Measurements from ENCODE around the gene LBHD1.
"Not testable (repeated sequence)": the region's sequence is repeated elsewhere in the genome, so short reads cannot be mapped to it uniquely, and the experiment has no call there.

LBHD1 gene

GRCh38 chr11:62650283-62650682 lies 21.8 kb downstream of the LBHD1 start:
- not testable (repeated sequence) for H3K9ac ChIP-seq (ENCODE audit: low read depth, low read length); H3K9me3 ChIP-seq (ENCODE audit: control insufficient read depth, insufficient read depth, low read length); H3K4me1 ChIP-seq (ENCODE audit: control insufficient read depth, insufficient read depth, low read length); H3K4me3 ChIP-seq (ENCODE audit: low read depth, low read length); H3K27me3 ChIP-seq (ENCODE audit: control insufficient read depth, insufficient read depth, low read length)
- H3K36me3 ChIP-seq (ENCODE audit: control insufficient read depth, insufficient read depth, low read length) = peaks cover 22% of the 10 kb centered on the region

GRCh38 chr11:62649486-62649885 lies 22.6 kb downstream of the LBHD1 start:
- Histone ChIP-seq H3K9ac (ENCODE audit: low read depth, low read length) (no peak overlapping the region), H3K4me1 (ENCODE audit: control insufficient read depth, insufficient read depth, low read length) (no peaks in the 10 kb centered on the region), H3K9me3 (ENCODE audit: control insufficient read depth, insufficient read depth, low read length) (no peaks in the 10 kb centered on the region), H3K4me3 (ENCODE audit: low read depth, low read length) (no peak overlapping the region), H3K27me3 (ENCODE audit: control insufficient read depth, insufficient read depth, low read length) (no peaks in the 10 kb centered on the region), H3K36me3 (ENCODE audit: control insufficient read depth, insufficient read depth, low read length) (peaks cover 26% of the 10 kb centered on the region)

- no peak overlapping the region for H3K4me3 ChIP-seq (ENCODE audit: low read depth, low read length)
- H3K9me3 ChIP-seq (ENCODE audit: control insufficient read depth, insufficient read depth, low read length) = no peaks in the 10 kb centered on the region
- peaks cover 29% of the 10 kb centered on the region for H3K36me3 ChIP-seq (ENCODE audit: control insufficient read depth, insufficient read depth, low read length)
- no peaks in the 10 kb centered on the region for H3K27me3 ChIP-seq (ENCODE audit: control insufficient read depth, insufficient read depth, low read length)
- H3K9ac ChIP-seq (ENCODE audit: low read depth, low read length) = no peak overlapping the region
- H3K4me1 ChIP-seq (ENCODE audit: control insufficient read depth, insufficient read depth, low read length) = no peaks in the 10 kb centered on the region
Observed at GRCh38 chr11:62648967-62649364, 23.1 kb downstream of the LBHD1 start.

GRCh38 chr11:62648185-62648966 lies 23.7 kb downstream of the LBHD1 start:
- Histone ChIP-seq H3K36me3 (ENCODE audit: control insufficient read depth, insufficient read depth, low read length) (peaks cover 29% of the 10 kb centered on the region), H3K27me3 (ENCODE audit: control insufficient read depth, insufficient read depth, low read length) (no peaks in the 10 kb centered on the region), H3K9me3 (ENCODE audit: control insufficient read depth, insufficient read depth, low read length) (no peaks in the 10 kb centered on the region), H3K4me1 (ENCODE audit: control insufficient read depth, insufficient read depth, low read length) (no peaks in the 10 kb centered on the region), H3K9ac (ENCODE audit: low read depth, low read length) (no peak overlapping the region), H3K4me3 (ENCODE audit: low read depth, low read length) (no peak overlapping the region)

- Histone ChIP-seq H3K36me3 (ENCODE audit: control insufficient read depth, insufficient read depth, low read length) (peaks cover 32% of the 10 kb centered on the region), H3K4me3 (ENCODE audit: low read depth, low read length) (no peak overlapping the region), H3K9ac (ENCODE audit: low read depth, low read length) (no peak overlapping the region), H3K4me1 (ENCODE audit: control insufficient read depth, insufficient read depth, low read length) (no peaks in the 10 kb centered on the region), H3K9me3 (ENCODE audit: control insufficient read depth, insufficient read depth, low read length) (no peaks in the 10 kb centered on the region), H3K27me3 (ENCODE audit: control insufficient read depth, insufficient read depth, low read length) (no peaks in the 10 kb centered on the region)
Observed at GRCh38 chr11:62647609-62648005, 24.5 kb downstream of the LBHD1 start.

GRCh38 chr11:62646825-62647608 lies 25.1 kb downstream of the LBHD1 start:
- H3K9me3 ChIP-seq (ENCODE audit: control insufficient read depth, insufficient read depth, low read length) = no peaks in the 10 kb centered on the region
- H3K9ac ChIP-seq (ENCODE audit: low read depth, low read length) = no peak overlapping the region
- no peaks in the 10 kb centered on the region for H3K27me3 ChIP-seq (ENCODE audit: control insufficient read depth, insufficient read depth, low read length)
- H3K4me1 ChIP-seq (ENCODE audit: control insufficient read depth, insufficient read depth, low read length) = no peaks in the 10 kb centered on the region
- peak overlapping the region; percentile 22 for H3K4me3 ChIP-seq (ENCODE audit: low read depth, low read length)
- peaks cover 32% of the 10 kb centered on the region for H3K36me3 ChIP-seq (ENCODE audit: control insufficient read depth, insufficient read depth, low read length)

GRCh38 chr11:62645946-62646824 lies 25.9 kb downstream of the LBHD1 start, which contains the start of gene GANAB:
GANAB (minus strand) TSS chr11:62646613; CDS start chr11:62646599, 14 bp downstream.
- Histone ChIP-seq H3K9ac (ENCODE audit: low read depth, low read length) (peak within 1 kb of the TSS; percentile 98), H3K4me3 (ENCODE audit: low read depth, low read length) (peak within 1 kb of the TSS; percentile 95), H3K4me1 (ENCODE audit: control insufficient read depth, insufficient read depth, low read length) (no peaks in the 10 kb centered on the region), H3K36me3 (ENCODE audit: control insufficient read depth, insufficient read depth, low read length) (peaks cover 32% of the 10 kb centered on the region), H3K9me3 (ENCODE audit: control insufficient read depth, insufficient read depth, low read length) (no peaks in the 10 kb centered on the region), H3K27me3 (ENCODE audit: control insufficient read depth, insufficient read depth, low read length) (no peaks in the 10 kb centered on the region)

GRCh38 chr11:62645671-62645945 lies 26.5 kb downstream of the LBHD1 start:
- Histone ChIP-seq H3K4me1 (ENCODE audit: control insufficient read depth, insufficient read depth, low read length) (no peaks in the 10 kb centered on the region), H3K36me3 (ENCODE audit: control insufficient read depth, insufficient read depth, low read length) (peaks cover 32% of the 10 kb centered on the region), H3K9ac (ENCODE audit: low read depth, low read length) (peak overlapping the region; percentile 98), H3K9me3 (ENCODE audit: control insufficient read depth, insufficient read depth, low read length) (no peaks in the 10 kb centered on the region), H3K4me3 (ENCODE audit: low read depth, low read length) (peak overlapping the region; percentile 95), H3K27me3 (ENCODE audit: control insufficient read depth, insufficient read depth, low read length) (no peaks in the 10 kb centered on the region)

- Histone ChIP-seq H3K9ac (ENCODE audit: low read depth, low read length) (no peak overlapping the region), H3K4me1 (ENCODE audit: control insufficient read depth, insufficient read depth, low read length) (no peaks in the 10 kb centered on the region), H3K36me3 (ENCODE audit: control insufficient read depth, insufficient read depth, low read length) (peaks cover 27% of the 10 kb centered on the region), H3K9me3 (ENCODE audit: control insufficient read depth, insufficient read depth, low read length) (no peaks in the 10 kb centered on the region), H3K27me3 (ENCODE audit: control insufficient read depth, insufficient read depth, low read length) (no peaks in the 10 kb centered on the region), H3K4me3 (ENCODE audit: low read depth, low read length) (no peak overlapping the region)
Observed at GRCh38 chr11:62644220-62644619, 27.8 kb downstream of the LBHD1 start.

GRCh38 chr11:62632492-62632891 lies 39.6 kb downstream of the LBHD1 start:
- Histone ChIP-seq H3K36me3 (ENCODE audit: control insufficient read depth, insufficient read depth, low read length) (peaks cover 74% of the 10 kb centered on the region), H3K9me3 (ENCODE audit: control insufficient read depth, insufficient read depth, low read length) (no peaks in the 10 kb centered on the region), H3K4me1 (ENCODE audit: control insufficient read depth, insufficient read depth, low read length) (no peaks in the 10 kb centered on the region), H3K4me3 (ENCODE audit: low read depth, low read length) (no peak overlapping the region), H3K27me3 (ENCODE audit: control insufficient read depth, insufficient read depth, low read length) (no peaks in the 10 kb centered on the region), H3K9ac (ENCODE audit: low read depth, low read length) (no peak overlapping the region)

- Histone ChIP-seq H3K36me3 (ENCODE audit: control insufficient read depth, insufficient read depth, low read length) (peaks cover 72% of the 10 kb centered on the region), H3K27me3 (ENCODE audit: control insufficient read depth, insufficient read depth, low read length) (no peaks in the 10 kb centered on the region), H3K4me3 (ENCODE audit: low read depth, low read length) (no peak overlapping the region), H3K4me1 (ENCODE audit: control insufficient read depth, insufficient read depth, low read length) (no peaks in the 10 kb centered on the region), H3K9ac (ENCODE audit: low read depth, low read length) (no peak overlapping the region), H3K9me3 (ENCODE audit: control insufficient read depth, insufficient read depth, low read length) (no peaks in the 10 kb centered on the region)
Observed at GRCh38 chr11:62627713-62628112, 44.4 kb downstream of the LBHD1 start.
